PC-3 (cell line): ENCODE data around the gene BTN1A1. TPM values are rescaled to one million over a fixed set of nuclear protein-coding genes. Genes with fewer than 3 reads are reported as not detected.

Experiments used
- ATAC-seq: fragments of 200-7000 bp; cut with Tn5 transposase; 2 replicates; pipeline ENCODE4 v1.9.1; 2020; ENCODE audit warnings: mild to moderate bottlenecking, moderate library complexity
- BruUV-seq: library from RNA; stranded (reverse); fragments of 400-500 nt; replicated peaks from 2 replicates; lab custom pipeline; 2021; lab: Mats Ljungman, UMichigan
- CTCF ChIA-PET: fragments of 300-600 bp; sonication (Branson Sonifier 250); formaldehyde crosslinking; loops from one replicate; lab custom pipeline; 2022; ENCODE audit warnings: antibody characterized with exemption; lab: Charles Lee
- POLR2A ChIA-PET: fragments of 300-600 bp; sonication (Branson Sonifier 250); formaldehyde crosslinking; loops from one replicate; lab custom pipeline; 2022; ENCODE audit warnings: antibody characterized with exemption; ENCODE audit not compliant: unreplicated experiment; lab: Charles Lee
- DNase-seq: peaks from one replicate; pipeline ENCODE4 v3.0.0-alpha.2; 2015
- H2AFZ ChIP-seq: fragments of 300-600 bp; sonication (generic); 2 replicates; pipeline ENCODE4 v1.6.0; 2016; ENCODE audit warnings: antibody characterized with exemption, low read length
- H3F3A ChIP-seq: fragments of 300-600 bp; sonication (generic); one replicate; pipeline ENCODE4 v1.6.0; 2017; ENCODE audit warnings: antibody characterized with exemption, low read length, control low read depth, mild to moderate bottlenecking; ENCODE audit not compliant: unreplicated experiment
- H3K27ac ChIP-seq: fragments of 300-600 bp; sonication (generic); 2 replicates; pipeline ENCODE4 v1.5.1; 2016; ENCODE audit warnings: mild to moderate bottlenecking, low read length
- H3K27me3 ChIP-seq: fragments of 300-600 bp; sonication (generic); 2 replicates; pipeline ENCODE4 v1.6.1; 2016; ENCODE audit warnings: low read length, mixed read lengths
- H3K36me3 ChIP-seq: fragments of 300-600 bp; sonication (generic); 2 replicates; pipeline ENCODE4 v1.6.1; 2016; ENCODE audit warnings: low read depth, mixed run types, low read length, mixed read lengths
- H3K4me1 ChIP-seq: fragments of 300-600 bp; sonication (generic); 2 replicates; pipeline ENCODE4 v1.5.1; 2016; ENCODE audit warnings: low read length; ENCODE audit not compliant: insufficient read depth
- H3K4me2 ChIP-seq: fragments of 300-600 bp; sonication (generic); 2 replicates; pipeline ENCODE4 v1.6.0; 2016; ENCODE audit warnings: low read length
- H3K4me3 ChIP-seq: fragments of 300-600 bp; sonication (generic); 2 replicates; pipeline ENCODE4 v1.5.1; 2016; ENCODE audit warnings: mild to moderate bottlenecking, low read length, mixed read lengths
- H3K79me2 ChIP-seq: fragments of 300-600 bp; sonication (generic); 2 replicates; pipeline ENCODE4 v1.6.1; 2017; ENCODE audit warnings: low read length, mixed read lengths
- H3K9ac ChIP-seq: fragments of 300-600 bp; sonication (generic); 2 replicates; pipeline ENCODE4 v1.6.0; 2016; ENCODE audit warnings: mild to moderate bottlenecking, low read length
- H3K9me2 ChIP-seq: fragments of 300-600 bp; sonication (generic); replicated peaks from 2 replicates; pipeline ENCODE4 v1.6.1; 2016; ENCODE audit warnings: mixed run types, low read length, mixed read lengths
- H3K9me3 ChIP-seq: fragments of 300-600 bp; sonication (generic); 2 replicates; pipeline ENCODE4 v1.6.1; 2016; ENCODE audit warnings: low read length, mixed read lengths
- H4K20me1 ChIP-seq: fragments of 300-600 bp; sonication (generic); 2 replicates; pipeline ENCODE4 v1.6.1; 2016; ENCODE audit warnings: low read length, mixed read lengths
- CTCF ChIP-seq: fragments of 300-600 bp; sonication (generic); conservative IDR thresholded peaks from 2 replicates; pipeline ENCODE4 v1.5.1; 2017; ENCODE audit warnings: antibody characterized with exemption, low read depth, mild to moderate bottlenecking, low read length
- EZH2 ChIP-seq: fragments of 300-600 bp; sonication (generic); IDR thresholded peaks from one replicate; pipeline ENCODE4 v1.6.1; 2017; ENCODE audit warnings: antibody characterized with exemption, mild to moderate bottlenecking, low read length; ENCODE audit not compliant: unreplicated experiment
- EZH2phosphoT487 ChIP-seq: fragments of 300-600 bp; sonication (generic); IDR thresholded peaks from 2 replicates; pipeline ENCODE4 v1.6.1; 2018; ENCODE audit warnings: mild to moderate bottlenecking, antibody characterized with exemption, low read length, borderline replicate concordance
- intact Hi-C: fragments of 100-400 bp; cut with micrococcal nuclease; formaldehyde crosslinking; loops from 2 replicates; pipeline ENCODE4 v1.9.0; 2023
- total RNA-seq: library from RNA; depleted of rRNA; stranded (reverse); fragments of >200 nt; gene quantifications from 2 replicates; pipeline ENCODE4 v1.2.3, GENCODE V29; 2014

The BTN1A1 gene
- total RNA-seq, 1 experiment from 2014 or later = not detected

- intact Hi-C loops = no loop called here
- TF ChIP-seq EZH2 (no peak), CTCF (no peak), EZH2phosphoT487 (no peak)
Measured at GRCh38 chr6:26494117-26494516, 6.0 kb upstream of the BTN1A1 start.

GRCh38 chr6:26495281-26495680, 4.8 kb upstream of the BTN1A1 start:
- ATAC-seq = no peak
- H3K27ac ChIP-seq = no peak overlapping the region
- H3K4me3 ChIP-seq = no peak overlapping the region
- BruUV-seq = no TSS peak
- H3K9ac ChIP-seq = no peak overlapping the region
- H3K4me1 ChIP-seq = no peaks in the 10 kb centered on the region
- intact Hi-C loops = no loop called here
- no peaks in the 10 kb centered on the region for H3F3A ChIP-seq
- no peaks in the 10 kb centered on the region for H3K9me3 ChIP-seq
- no peaks in the 10 kb centered on the region for H3K9me2 ChIP-seq
- no peak overlapping the region for H3K4me2 ChIP-seq
- POLR2A ChIA-PET = no interaction called here
- no peaks in the 10 kb centered on the region for H4K20me1 ChIP-seq
- no peak for DNase-seq
- H2AFZ ChIP-seq = no peak overlapping the region
- CTCF ChIA-PET = no interaction called here
- no peaks in the 10 kb centered on the region for H3K79me2 ChIP-seq
- H3K36me3 ChIP-seq = no peaks in the 10 kb centered on the region
- TF ChIP-seq CTCF (no peak), EZH2phosphoT487 (no peak)
- no peaks in the 10 kb centered on the region for H3K27me3 ChIP-seq

More at GRCh38 chr6:26494117-26494516, 6.0 kb upstream of the BTN1A1 start:
- Histone ChIP-seq H3K9me2 (no peaks in the 10 kb centered on the region), H3K36me3 (no peaks in the 10 kb centered on the region), H3K4me1 (no peaks in the 10 kb centered on the region), H3K9ac (no peak overlapping the region), H3K79me2 (no peaks in the 10 kb centered on the region), H3K27ac (no peak overlapping the region), H3K4me2 (no peak overlapping the region), H3F3A (no peaks in the 10 kb centered on the region), H3K4me3 (no peak overlapping the region), H4K20me1 (no peaks in the 10 kb centered on the region), H2AFZ (no peak overlapping the region), H3K9me3 (no peaks in the 10 kb centered on the region), H3K27me3 (no peaks in the 10 kb centered on the region)
- ATAC-seq (no peak), DNase-seq (no peak)
- CTCF ChIA-PET = no interaction called here
- no TSS peak for BruUV-seq
- POLR2A ChIA-PET = no interaction called here

GRCh38 chr6:26497610-26498009, 2.5 kb upstream of the BTN1A1 start:
- no peak for TF ChIP-seq EZH2
- no peak for TF ChIP-seq EZH2phosphoT487
- TF ChIP-seq CTCF = no peak
- Histone ChIP-seq H3K9ac (no peak overlapping the region), H3F3A (no peaks in the 10 kb centered on the region), H3K9me2 (no peaks in the 10 kb centered on the region), H2AFZ (no peak overlapping the region), H3K36me3 (no peaks in the 10 kb centered on the region), H3K79me2 (no peaks in the 10 kb centered on the region), H3K27ac (no peak overlapping the region), H3K4me2 (no peak overlapping the region), H3K4me1 (peaks cover 7% of the 10 kb centered on the region; the same call in 1 of the 2 replicates), H4K20me1 (no peaks in the 10 kb centered on the region), H3K9me3 (no peaks in the 10 kb centered on the region), H3K4me3 (no peak overlapping the region), H3K27me3 (no peaks in the 10 kb centered on the region)
- no TSS peak for BruUV-seq
- ChIA-PET CTCF (interaction anchor here (0.5 kb wide), 1 partner anchor 74 kb away, joined by 3 read pairs; no protein-coding TSS in a partner anchor), POLR2A (no interaction called here)
- no peak for ATAC-seq
- no peak for DNase-seq
- intact Hi-C loops = no loop called here
